GM21390 (cell line): ENCODE data around the gene PIM1.
A peak's percentile ranks its signal among the peaks of the same experiment; 100 is the strongest.
"Not testable (repeated sequence)": the region's sequence is repeated elsewhere in the genome, so short reads cannot be mapped to it uniquely, and the experiment has no call there.

ENCODE experiments used
- ATAC-seq: cut with Tn5 transposase; IDR thresholded peaks from one replicate; pipeline ENCODE4 v1.9.1; 2021; ENCODE audit not compliant: unreplicated experiment

The PIM1 gene

GRCh38 chr6:37169496-37170272, at the start of gene PIM1:
Gene PIM1, plus strand, starts transcription at chr6:37170152. Its CDS starts 424 bp downstream, at chr6:37170576.
- peak; percentile 64 for ATAC-seq

- no peak for ATAC-seq
Observed at GRCh38 chr6:37121556-37121955, 48.4 kb upstream of the PIM1 start.

- no peak for ATAC-seq
Observed at GRCh38 chr6:37122861-37123260, 47.1 kb upstream of the PIM1 start.

GRCh38 chr6:37123957-37124729, 45.8 kb upstream of the PIM1 start:
- no peak for ATAC-seq

- ATAC-seq, result no peak
Observed at GRCh38 chr6:37125774-37126492, 44.0 kb upstream of the PIM1 start.

GRCh38 chr6:37126493-37126958, 43.4 kb upstream of the PIM1 start:
- ATAC-seq, result no peak

- ATAC-seq, result no peak
Observed at GRCh38 chr6:37126961-37127616, 42.9 kb upstream of the PIM1 start.

- no peak for ATAC-seq
Observed at GRCh38 chr6:37127961-37128862, 41.7 kb upstream of the PIM1 start.

GRCh38 chr6:37128863-37129443, 41.0 kb upstream of the PIM1 start:
- ATAC-seq, result not testable (repeated sequence)

GRCh38 chr6:37129566-37129965, 40.4 kb upstream of the PIM1 start:
- ATAC-seq, result no peak

GRCh38 chr6:37130704-37131103, 39.2 kb upstream of the PIM1 start:
- ATAC-seq, result no peak

- ATAC-seq, result no peak
Observed at GRCh38 chr6:37131104-37131959, 38.6 kb upstream of the PIM1 start.

- no peak for ATAC-seq
Observed at GRCh38 chr6:37131960-37132253, 38.0 kb upstream of the PIM1 start.

- ATAC-seq, result no peak
Observed at GRCh38 chr6:37134036-37134395, 35.9 kb upstream of the PIM1 start.

- ATAC-seq, result no peak
Observed at GRCh38 chr6:37134396-37135191, 35.4 kb upstream of the PIM1 start.

- no peak for ATAC-seq
Observed at GRCh38 chr6:37135835-37136694, 33.9 kb upstream of the PIM1 start.

GRCh38 chr6:37136821-37137200, 33.1 kb upstream of the PIM1 start:
- ATAC-seq, result no peak
